LNCaP clone FGC (cell line): ENCODE data around the gene DNAI7.

Experiments
- DNase-seq: peaks from one replicate; pipeline ENCODE4 v3.0.0-alpha.2; 2011; ENCODE audit warnings: low read depth
- H3K4me3 ChIP-seq: 2 replicates; pipeline ENCODE4 v1.5.1; 2011; ENCODE audit warnings: mild to moderate bottlenecking, low read depth, low read length, control low read depth
- TF ChIP-seq, protein P1 (sequence below): IDR thresholded peaks from 2 replicates; pipeline ENCODE4 v1.5.1; 2012; ENCODE audit warnings: mild to moderate bottlenecking; ENCODE audit not compliant: control insufficient read depth, insufficient read depth; ENCODE audit errors: extremely low read depth

DNAI7 gene

DNA sequence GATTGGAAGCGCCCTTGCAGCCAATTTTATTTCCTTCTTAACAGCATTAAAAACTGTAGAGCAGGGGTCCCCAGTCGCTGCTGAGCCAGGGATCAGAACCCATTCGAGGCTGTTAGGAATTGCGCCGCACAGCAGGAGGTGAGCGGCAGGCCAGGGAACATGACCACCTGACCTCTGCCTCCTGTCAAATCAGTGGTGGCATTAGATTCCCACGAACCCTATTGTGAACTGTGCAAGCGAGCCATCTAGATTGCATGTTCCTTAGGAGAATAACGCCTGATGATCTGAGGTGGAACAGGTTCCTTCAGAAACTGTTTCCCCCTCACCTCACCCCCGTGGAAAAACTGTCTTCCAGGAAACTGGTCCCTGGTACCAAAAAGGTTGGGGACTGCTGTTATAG lies 107.4 kb downstream of the DNAI7 start:
- DNase-seq: no peak
- TF ChIP-seq, protein P1, sequence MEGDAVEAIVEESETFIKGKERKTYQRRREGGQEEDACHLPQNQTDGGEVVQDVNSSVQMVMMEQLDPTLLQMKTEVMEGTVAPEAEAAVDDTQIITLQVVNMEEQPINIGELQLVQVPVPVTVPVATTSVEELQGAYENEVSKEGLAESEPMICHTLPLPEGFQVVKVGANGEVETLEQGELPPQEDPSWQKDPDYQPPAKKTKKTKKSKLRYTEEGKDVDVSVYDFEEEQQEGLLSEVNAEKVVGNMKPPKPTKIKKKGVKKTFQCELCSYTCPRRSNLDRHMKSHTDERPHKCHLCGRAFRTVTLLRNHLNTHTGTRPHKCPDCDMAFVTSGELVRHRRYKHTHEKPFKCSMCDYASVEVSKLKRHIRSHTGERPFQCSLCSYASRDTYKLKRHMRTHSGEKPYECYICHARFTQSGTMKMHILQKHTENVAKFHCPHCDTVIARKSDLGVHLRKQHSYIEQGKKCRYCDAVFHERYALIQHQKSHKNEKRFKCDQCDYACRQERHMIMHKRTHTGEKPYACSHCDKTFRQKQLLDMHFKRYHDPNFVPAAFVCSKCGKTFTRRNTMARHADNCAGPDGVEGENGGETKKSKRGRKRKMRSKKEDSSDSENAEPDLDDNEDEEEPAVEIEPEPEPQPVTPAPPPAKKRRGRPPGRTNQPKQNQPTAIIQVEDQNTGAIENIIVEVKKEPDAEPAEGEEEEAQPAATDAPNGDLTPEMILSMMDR: no peak
- no peak overlapping the region for H3K4me3 ChIP-seq

DNA sequence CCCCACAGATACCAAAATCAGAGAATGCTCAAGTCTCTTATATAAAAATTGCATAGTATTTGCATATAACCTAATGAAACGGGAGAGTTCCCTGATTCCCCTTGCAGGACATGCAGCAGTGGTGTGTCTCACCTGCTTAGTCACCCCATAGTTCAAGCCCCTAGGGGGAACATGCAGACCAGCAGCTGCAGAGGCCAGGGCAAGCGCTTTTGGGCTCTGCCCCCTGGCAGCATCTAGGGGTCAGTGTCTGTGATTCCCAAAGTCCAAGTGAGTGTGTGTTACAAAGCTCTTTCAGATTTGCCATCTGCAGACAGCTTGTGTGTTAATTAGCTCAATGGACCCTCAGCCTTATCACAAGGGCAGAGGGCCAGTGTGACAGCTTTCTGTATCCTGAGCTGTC lies 110.1 kb downstream of the DNAI7 start:
- H3K4me3 ChIP-seq: no peak overlapping the region
- TF ChIP-seq, protein P1: no peak
- DNase-seq: no peak

DNA sequence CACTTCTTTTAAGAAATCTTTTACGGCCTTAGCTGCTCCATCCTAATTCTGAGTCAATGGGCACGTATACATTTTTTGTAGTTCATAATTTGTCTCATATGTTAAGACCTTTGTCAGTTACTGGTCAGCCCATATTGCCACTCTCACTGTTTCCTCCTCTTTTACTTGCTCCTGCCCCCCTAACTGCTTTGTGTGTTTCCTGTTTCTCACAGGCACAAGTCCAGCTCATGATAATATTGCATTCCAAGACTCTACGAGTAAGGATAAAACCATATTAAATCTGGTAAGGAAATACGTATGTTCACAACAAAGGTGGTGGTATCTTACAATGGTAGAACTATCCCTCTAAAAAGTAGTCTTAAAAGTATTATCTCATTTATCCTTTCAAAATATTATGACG lies 111.7 kb downstream of the DNAI7 start:
- no peak overlapping the region for H3K4me3 ChIP-seq
- no peak for DNase-seq
- TF ChIP-seq, protein P1: no peak

DNA sequence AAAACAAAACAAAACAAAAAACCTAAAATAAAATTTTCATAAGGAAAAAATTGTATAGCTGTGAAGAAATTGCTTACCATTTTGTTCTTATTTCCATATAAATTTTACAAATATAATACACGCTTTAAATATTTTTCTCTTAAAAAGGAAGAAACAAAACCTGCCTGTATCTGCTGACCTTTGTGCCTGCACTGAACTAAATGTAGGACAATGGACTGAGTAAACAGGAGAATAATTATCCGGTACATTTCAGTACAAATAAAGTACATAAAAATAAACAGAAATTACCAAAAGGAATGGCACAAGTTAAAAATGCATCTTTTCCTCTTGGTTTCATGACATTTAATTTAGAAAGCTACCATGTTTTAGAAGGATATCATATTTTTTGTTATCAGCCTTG lies 112.3 kb downstream of the DNAI7 start:
- no peak for DNase-seq
- TF ChIP-seq, protein P1: no peak
- no peak overlapping the region for H3K4me3 ChIP-seq

DNA sequence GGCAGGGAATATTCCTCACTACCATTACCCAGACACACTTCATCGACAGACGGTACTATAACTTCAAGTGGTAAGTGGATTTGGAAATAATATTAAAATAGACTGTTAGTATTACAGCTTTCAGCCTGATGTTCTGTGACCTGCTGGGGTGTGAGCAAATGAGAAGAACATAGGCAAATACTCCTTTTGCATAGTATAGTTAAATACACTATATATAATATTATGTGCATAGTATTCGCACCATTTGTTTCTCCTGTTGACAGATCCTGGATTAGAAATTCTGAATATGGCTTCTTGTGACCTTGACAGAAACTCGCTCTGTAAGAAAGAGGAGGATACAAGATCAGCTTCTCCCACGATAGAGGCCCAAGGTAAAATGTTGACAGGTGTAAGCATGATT lies 115.6 kb downstream of the DNAI7 start:
- DNase-seq: no peak
- TF ChIP-seq, protein P1: no peak
- H3K4me3 ChIP-seq: no peak overlapping the region

DNA sequence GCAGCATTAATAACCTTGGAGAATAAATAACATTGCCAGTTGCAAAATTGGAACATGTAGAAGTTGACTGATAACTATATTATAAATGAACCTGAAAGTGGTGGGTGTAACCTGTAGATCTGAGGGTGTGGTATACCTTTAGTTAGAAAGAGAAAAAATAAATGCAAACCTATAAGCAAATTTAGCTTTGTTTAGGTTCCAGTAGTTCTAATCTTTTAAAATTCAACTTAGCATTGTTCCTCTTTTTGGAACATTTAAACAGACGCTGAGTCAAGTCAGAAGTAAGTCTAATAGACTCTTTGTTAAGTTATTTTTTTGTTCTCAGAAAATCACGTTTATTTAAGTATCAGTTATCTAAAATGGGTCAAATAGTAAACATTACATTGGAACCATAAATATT lies 120.0 kb downstream of the DNAI7 start:
- no peak for DNase-seq

DNA sequence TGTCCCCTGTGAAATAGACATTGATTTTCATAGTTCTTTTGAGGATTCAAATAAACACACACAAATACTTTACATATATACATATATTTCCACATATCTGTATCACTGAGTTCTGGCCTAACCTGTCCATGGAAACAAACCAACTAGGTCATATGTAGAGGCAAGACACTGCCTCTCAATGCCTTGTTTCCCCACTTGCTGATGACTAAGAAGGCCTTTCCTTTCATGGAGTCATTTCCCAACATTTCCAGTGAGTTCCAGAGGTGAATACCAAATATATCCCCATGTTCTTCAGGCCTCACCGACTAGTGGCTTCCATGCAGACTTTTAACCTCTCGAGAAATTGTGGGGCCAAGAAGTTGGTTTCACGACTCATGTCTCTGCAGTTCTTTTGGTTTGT lies 120.8 kb downstream of the DNAI7 start:
- H3K4me3 ChIP-seq: no peak overlapping the region
- TF ChIP-seq, protein P1: no peak
- DNase-seq: no peak

More for the DNA sequence above, 120.0 kb downstream of the DNAI7 start:
- TF ChIP-seq, protein P1: no peak
- H3K4me3 ChIP-seq: no peak overlapping the region
